Effector CD8-positive, alpha-beta T cell (primary cell): ENCODE measurements around the gene ZFYVE21.

Experiments
- DNase-seq: peaks from one replicate; lab custom pipeline; 2025; lab: John Stamatoyannopoulos, UW

ZFYVE21 gene

GRCh38 chr14:103705504-103706284 is 9.9 kb upstream of the ZFYVE21 start:
- DNase-seq: no peak

GRCh38 chr14:103706551-103707328 is 8.9 kb upstream of the ZFYVE21 start:
- DNase-seq: no peak

GRCh38 chr14:103707329-103708263 is 8.0 kb upstream of the ZFYVE21 start:
- no peak for DNase-seq

GRCh38 chr14:103708750-103709187 is 6.8 kb upstream of the ZFYVE21 start:
- DNase-seq: no peak

GRCh38 chr14:103709814-103710213 is 5.8 kb upstream of the ZFYVE21 start:
- DNase-seq: no peak

- DNase-seq: no peak
Observed at GRCh38 chr14:103710771-103711377, 4.7 kb upstream of the ZFYVE21 start.

- DNase-seq: no peak
Observed at GRCh38 chr14:103711516-103712431, 3.8 kb upstream of the ZFYVE21 start.

GRCh38 chr14:103712633-103713247 is 2.9 kb upstream of the ZFYVE21 start:
- no peak for DNase-seq

GRCh38 chr14:103713304-103714062 is 2.1 kb upstream of the ZFYVE21 start:
- DNase-seq: no peak

GRCh38 chr14:103714063-103714724 is 1.4 kb upstream of the ZFYVE21 start:
- no peak for DNase-seq

GRCh38 chr14:103716091-103716801 is 636 bp downstream of the ZFYVE21 start:
- no peak for DNase-seq

GRCh38 chr14:103716899-103717411 is 1.3 kb downstream of the ZFYVE21 start:
- DNase-seq: no peak

GRCh38 chr14:103718572-103718971 is 3.0 kb downstream of the ZFYVE21 start:
- DNase-seq: no peak

GRCh38 chr14:103719751-103720150 is 4.1 kb downstream of the ZFYVE21 start:
- no peak for DNase-seq

- DNase-seq: no peak
Observed at GRCh38 chr14:103721334-103722120, 5.9 kb downstream of the ZFYVE21 start.

GRCh38 chr14:103723748-103724081 is 8.1 kb downstream of the ZFYVE21 start:
- DNase-seq: no peak

- no peak for DNase-seq
Observed at GRCh38 chr14:103724116-103724515, 8.5 kb downstream of the ZFYVE21 start.
